SK-N-SH (cell line): ENCODE results near the gene EGFL8. TPM values are rescaled to one million over a fixed set of nuclear protein-coding genes. Genes with fewer than 3 reads are reported as not detected.
A peak's percentile ranks its signal among the peaks of the same experiment; 100 is the strongest.
"Not testable (repeated sequence)": the region's sequence is repeated elsewhere in the genome, so short reads cannot be mapped to it uniquely, and the experiment has no call there.

ENCODE experiments used
- CTCF ChIA-PET: fragments of 300-600, 350-600 bp; formaldehyde crosslinking; extraction: SDS; loops from one replicate; lab custom pipeline; 2021; lab: Yijun Ruan, JAX
- POLR2A ChIA-PET: fragments of 350-600 bp; sonication (Branson Sonifier 250); formaldehyde crosslinking; extraction: SDS; loops from one replicate; lab custom pipeline; 2020; ENCODE audit warnings: antibody characterized with exemption, inconsistent platforms; lab: Yijun Ruan, JAX
- DNase-seq: peaks from one replicate; pipeline ENCODE4 v3.0.0; 2012
- H2AFZ ChIP-seq: fragments of 200-600 bp; sonication (generic); 2 replicates; pipeline ENCODE4 v1.8.1; 2016; ENCODE audit warnings: antibody characterized with exemption, mild to moderate bottlenecking, low read depth
- H3F3A ChIP-seq: fragments of 200-600 bp; sonication (generic); replicated peaks from 2 replicates; pipeline ENCODE3; 2016; ENCODE audit warnings: antibody characterized with exemption, mild to moderate bottlenecking; ENCODE audit not compliant: insufficient read depth
- H3K27ac ChIP-seq, 2 experiments: fragments of 200-500 bp in 1 of 2; fragments of 200-600 bp in 1 of 2; sonication (Bioruptor generic) in 1 of 2; sonication (generic), shearing (Covaris generic) in 1 of 2; 2 replicates each; pipeline versions ENCODE4 v1.5.1 to v1.6.1; 2014 to 2016; ENCODE audit warnings: low read depth in 2 of 2, inconsistent platforms in 1 of 2, low read length in 1 of 2, mild to moderate bottlenecking in 1 of 2, mixed read lengths in 1 of 2
- H3K27me3 ChIP-seq: fragments of 200-600 bp; sonication (generic), shearing (Covaris generic); 2 replicates; pipeline ENCODE4 v1.6.1; 2016; ENCODE audit warnings: mixed run types; ENCODE audit not compliant: insufficient read depth
- H3K36me3 ChIP-seq, 2 experiments: fragments of 200-500 bp in 1 of 2; fragments of 200-600 bp in 1 of 2; sonication (Bioruptor generic) in 1 of 2; sonication (generic) in 1 of 2; replicated peaks in 1 of 2; 2 replicates each; pipeline versions ENCODE3 to v1.5.1; 2014 to 2016; ENCODE audit warnings: low read length in 1 of 2, mild to moderate bottlenecking in 1 of 2; ENCODE audit not compliant: insufficient read depth in 2 of 2, control insufficient read depth in 1 of 2
- H3K4me1 ChIP-seq, 2 experiments: fragments of 200-500 bp in 1 of 2; fragments of 200-600 bp in 1 of 2; sonication (Bioruptor generic) in 1 of 2; sonication (generic), shearing (Covaris generic) in 1 of 2; 2 replicates each; pipeline versions ENCODE4 v1.5.1 to v1.6.1; 2014 to 2016; ENCODE audit warnings: low read depth in 1 of 2, low read length in 1 of 2, mixed run types in 1 of 2; ENCODE audit not compliant: insufficient read depth in 2 of 2, control insufficient read depth in 1 of 2
- H3K4me2 ChIP-seq: fragments of 200-600 bp; sonication (generic), shearing (Covaris generic); 2 replicates; pipeline ENCODE4 v1.6.1; 2017; ENCODE audit warnings: mixed run types
- H3K4me3 ChIP-seq, 2 experiments: fragments of 200-500 bp in 1 of 2; fragments of 200-600 bp in 1 of 2; sonication (Bioruptor generic) in 1 of 2; sonication (generic), shearing (Covaris generic) in 1 of 2; 2 replicates each; pipeline versions ENCODE4 v1.5.1 to v1.8.1; 2014 to 2016; ENCODE audit warnings: low read depth in 2 of 2, inconsistent platforms in 1 of 2, low read length in 1 of 2, mild to moderate bottlenecking in 1 of 2, mixed read lengths in 1 of 2, moderate library complexity in 1 of 2
- H3K79me2 ChIP-seq: fragments of 200-600 bp; sonication (generic); 2 replicates; pipeline ENCODE4 v1.8.1; 2017; ENCODE audit warnings: mild to moderate bottlenecking; ENCODE audit not compliant: insufficient read depth
- H3K9ac ChIP-seq: fragments of 200-600 bp; sonication (generic); 2 replicates; pipeline ENCODE4 v1.6.1; 2017; ENCODE audit warnings: mixed run types
- H3K9me2 ChIP-seq: fragments of 200-600 bp; sonication (generic); 2 replicates; pipeline ENCODE4 v1.6.1; 2017; ENCODE audit warnings: mixed run types
- H3K9me3 ChIP-seq: fragments of 200-600 bp; sonication (generic); 2 replicates; pipeline ENCODE4 v1.6.1; 2017; ENCODE audit warnings: mixed run types, mild to moderate bottlenecking, moderate library complexity
- H4K20me1 ChIP-seq: fragments of 200-600 bp; sonication (generic); 2 replicates; pipeline ENCODE4 v1.6.1; 2017; ENCODE audit warnings: mild to moderate bottlenecking, mixed run types; ENCODE audit not compliant: insufficient read depth
- CHD2 ChIP-seq: fragments of 150-350 bp; IDR thresholded peaks from 2 replicates; pipeline ENCODE4 v1.6.1; 2018; ENCODE audit warnings: low read length; ENCODE audit not compliant: partially characterized antibody
- ELF1 ChIP-seq: IDR thresholded peaks from 2 replicates; pipeline ENCODE4 v1.4.0; 2012
- EP300 ChIP-seq, 2 experiments: IDR thresholded peaks; 2 replicates each; pipeline versions ENCODE4 v1.4.0 to v1.6.1; 2012; ENCODE audit warnings: borderline replicate concordance in 1 of 2, low read depth in 1 of 2, low read length in 1 of 2
- FOXJ3 ChIP-seq: sonication (generic); formaldehyde crosslinking; IDR thresholded peaks from 2 replicates; pipeline ENCODE4 v1.5.1; 2020; ENCODE audit warnings: mild to moderate bottlenecking, missing genetic modification reagents
- FOXM1 ChIP-seq: IDR thresholded peaks from 2 replicates; pipeline ENCODE4 v1.4.0; 2012; ENCODE audit warnings: low read depth, mild to moderate bottlenecking
- GABPA ChIP-seq: IDR thresholded peaks from 2 replicates; pipeline ENCODE4 v1.4.0; 2012; ENCODE audit warnings: low read depth, mild to moderate bottlenecking
- JUND ChIP-seq: IDR thresholded peaks from 2 replicates; pipeline ENCODE4 v1.4.0; 2012
- MXI1 ChIP-seq: IDR thresholded peaks from 2 replicates; pipeline ENCODE4 v1.6.1; 2012; ENCODE audit warnings: mild to moderate bottlenecking, low read depth, low read length, improper control_type of control experiment
- NFIC ChIP-seq: IDR thresholded peaks from 2 replicates; pipeline ENCODE4 v1.4.0; 2012; ENCODE audit warnings: borderline replicate concordance
- POLR2AphosphoS5 ChIP-seq: IDR thresholded peaks from 2 replicates; pipeline ENCODE4 v1.6.1; 2012; ENCODE audit warnings: low read depth, low read length
- RFX5 ChIP-seq: IDR thresholded peaks from 2 replicates; pipeline ENCODE4 v1.6.1; 2012; ENCODE audit warnings: mild to moderate bottlenecking, improper control_type of control experiment, low read length
- SMC3 ChIP-seq: IDR thresholded peaks from 2 replicates; pipeline ENCODE4 v1.6.1; 2012; ENCODE audit warnings: low read depth, low read length, improper control_type of control experiment
- WGBS: methylation state at CpG from one replicate; pipeline ENCODE4 v1.1.6; 2017; ENCODE audit warnings: low lambda C conversion rate; 5-methylcytosine and 5-hydroxymethylcytosine counted together
- polyA plus RNA-seq, 3 experiments: library from polyadenylated mRNA; depleted of rRNA; stranded (reverse); fragments of >200 nt; gene quantifications; 2 replicates each; pipeline ENCODE4 v1.2.3, GENCODE V29; 2012
- TF ChIP-seq, protein P1 (sequence below): IDR thresholded peaks from 2 replicates; pipeline ENCODE4 v1.4.0; 2012; ENCODE audit warnings: low read depth
- TF ChIP-seq, protein P2 (sequence below): IDR thresholded peaks from 2 replicates; pipeline ENCODE4 v1.4.0; 2012; ENCODE audit warnings: low read depth, borderline replicate concordance
- TF ChIP-seq, protein P3 (sequence below): fragments of 150-350 bp; IDR thresholded peaks from 2 replicates; pipeline ENCODE4 v1.6.1; 2017; ENCODE audit warnings: antibody characterized with exemption, low read length, low read depth, borderline replicate concordance
- TF ChIP-seq, protein P4 (sequence below): IDR thresholded peaks from 2 replicates; pipeline ENCODE4 v1.4.0; 2012; ENCODE audit warnings: low read depth, borderline replicate concordance

The EGFL8 gene
- polyA plus RNA-seq, 1 of the 3 experiments (the other 2 are of a cell fraction), result 7.7 TPM

DNA sequence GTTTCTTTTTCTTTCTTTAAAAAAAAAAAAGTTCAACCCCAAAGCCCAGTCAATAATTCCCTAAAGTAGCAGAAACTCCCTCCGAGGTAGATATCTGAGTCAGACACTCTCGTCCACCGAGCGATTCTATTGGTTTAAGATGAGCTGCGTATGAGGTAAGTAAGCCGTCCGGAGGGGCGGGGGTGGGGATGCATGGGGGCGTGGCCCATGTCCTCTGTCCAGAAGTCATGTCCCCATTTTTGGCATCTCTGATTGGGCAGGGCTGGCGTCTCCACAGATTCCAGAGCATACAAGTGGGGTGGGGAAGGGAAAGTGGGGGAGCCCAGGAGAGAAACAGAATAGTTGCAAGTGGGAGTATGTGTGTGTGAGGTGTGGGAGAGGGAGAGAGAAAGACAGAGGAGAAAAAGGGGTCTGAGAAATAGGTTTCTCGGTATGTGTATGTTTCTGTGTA, 21.3 kb downstream of the EGFL8 start:
- H3K9me2 ChIP-seq, H2AFZ ChIP-seq, H3K9ac ChIP-seq, H3K27me3 ChIP-seq, H3K4me2 ChIP-seq, POLR2A ChIA-PET, H3K4me3 ChIP-seq, H4K20me1 ChIP-seq, H3K9me3 ChIP-seq, CTCF ChIA-PET: not testable (repeated sequence)
- peaks cover 16 to 36% of the 10 kb centered on the region in 2 experiments for H3K36me3 ChIP-seq
- H3K27ac ChIP-seq, result peak overlapping the region in 1 of 2 experiments; percentile 53; a peak in 2 of 4 replicates
- WGBS, result 21% methylated on average over 11 of the region's 11 CpGs
- H3K4me1 ChIP-seq, result peaks cover 0 to 12% of the 10 kb centered on the region in 2 experiments; a peak in 1 of 4 replicates
- DNase-seq, result peak; percentile 66
- peaks cover 21% of the 10 kb centered on the region for H3K79me2 ChIP-seq
- peaks cover 20% of the 10 kb centered on the region for H3F3A ChIP-seq

DNA sequence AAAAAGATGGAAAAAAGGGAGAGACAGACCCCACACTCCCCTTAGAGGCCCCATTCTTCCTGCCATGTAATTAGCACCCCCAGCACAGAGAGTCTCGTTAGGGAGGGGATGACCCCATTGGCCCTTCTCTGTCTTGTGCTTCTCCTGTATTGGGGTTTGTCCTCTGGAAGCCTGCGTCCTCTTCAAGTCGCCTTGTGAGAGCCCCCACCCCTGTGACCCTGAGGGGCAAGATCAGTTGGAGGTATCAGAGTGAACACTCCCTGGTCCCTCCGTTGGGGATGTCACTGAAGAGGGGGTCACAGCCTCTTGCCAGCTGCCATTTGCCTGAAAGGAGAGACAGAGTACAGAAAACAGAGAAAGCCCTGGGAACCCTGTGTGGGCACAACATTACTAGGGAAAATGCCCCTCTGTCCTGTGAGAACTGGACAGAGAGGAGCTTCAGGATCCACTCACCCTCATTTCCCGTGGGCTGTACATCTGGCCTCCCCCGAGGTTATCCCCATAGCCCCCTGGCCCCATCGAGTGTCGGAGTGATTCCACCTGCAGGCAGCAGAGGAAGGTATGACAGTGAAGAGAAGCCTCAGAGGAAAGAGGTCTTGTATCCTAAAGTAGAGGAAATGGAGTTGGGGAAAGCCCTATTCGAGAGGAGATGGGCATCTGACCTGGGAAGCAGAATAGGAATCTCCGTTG, 21.9 kb downstream of the EGFL8 start:
- H3K9me3 ChIP-seq, H3K9ac ChIP-seq, POLR2A ChIA-PET, DNase-seq, H4K20me1 ChIP-seq, H3K27me3 ChIP-seq, H3K4me2 ChIP-seq, H2AFZ ChIP-seq, H3K9me2 ChIP-seq, H3K4me3 ChIP-seq: not testable (repeated sequence)
- peaks cover 0 to 18% of the 10 kb centered on the region in 2 experiments; a peak in 1 of 4 replicates for H3K4me1 ChIP-seq
- peaks cover 10 to 32% of the 10 kb centered on the region in 2 experiments for H3K36me3 ChIP-seq
- CTCF ChIA-PET, result interaction anchor here (1.2 kb wide), 1 partner anchor 67 kb away, joined by 3 read pairs; no protein-coding TSS in a partner anchor
- 78% methylated on average over 10 of the region's 10 CpGs for WGBS
- peaks cover 21% of the 10 kb centered on the region for H3K79me2 ChIP-seq
- peaks cover 20% of the 10 kb centered on the region for H3F3A ChIP-seq
- peak overlapping the region in 1 of 2 experiments; percentile 53; a peak in 1 of 4 replicates for H3K27ac ChIP-seq

DNA sequence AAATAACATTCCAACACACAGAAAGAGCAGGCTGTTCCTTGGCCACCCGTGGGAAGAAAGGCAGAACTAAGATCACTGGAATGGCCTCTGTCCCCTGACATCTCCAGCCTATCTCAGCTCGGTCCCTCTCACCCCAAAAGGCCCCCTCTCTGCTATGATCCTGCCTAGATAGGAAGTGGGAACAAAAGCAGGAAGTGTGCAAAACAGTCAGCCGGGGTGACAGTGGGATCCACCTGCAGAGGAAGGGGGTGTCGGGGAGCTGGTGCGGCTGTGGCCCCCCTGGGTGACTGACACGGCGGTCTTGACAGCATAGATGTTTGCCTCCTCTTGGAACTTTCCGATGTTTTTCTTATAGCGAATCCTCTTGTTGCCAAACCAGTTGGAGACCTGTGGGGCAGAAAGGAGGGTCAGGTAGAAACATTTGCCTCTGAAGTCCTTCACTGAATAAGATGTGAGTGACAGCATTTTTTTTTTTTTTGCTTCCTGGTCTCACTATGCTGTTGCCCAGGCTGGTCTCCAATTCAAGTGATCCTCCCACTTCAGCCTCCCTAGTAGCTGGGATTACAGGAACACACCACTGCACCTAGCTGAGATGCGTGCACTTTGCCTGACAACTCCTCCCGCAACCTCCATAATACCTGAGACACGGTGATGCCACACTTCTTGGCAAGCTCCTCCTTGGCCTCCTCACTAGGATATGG, 22.8 kb downstream of the EGFL8 start:
- H3K4me2 ChIP-seq, result no peak overlapping the region
- H3K27me3 ChIP-seq, result no peaks in the 10 kb centered on the region
- no peaks in the 10 kb centered on the region for H3K9me3 ChIP-seq
- no peak overlapping the region for H2AFZ ChIP-seq
- 90% methylated on average over 12 of the region's 12 CpGs for WGBS
- no peak overlapping the region for H3K4me3 ChIP-seq
- peak overlapping the region in 1 of 2 experiments; percentile 53; a peak in 1 of 4 replicates for H3K27ac ChIP-seq
- H3F3A ChIP-seq, result peaks cover 20% of the 10 kb centered on the region
- peaks cover 8 to 31% of the 10 kb centered on the region in 2 experiments for H3K36me3 ChIP-seq
- H4K20me1 ChIP-seq, result no peaks in the 10 kb centered on the region
- peaks cover 21% of the 10 kb centered on the region for H3K79me2 ChIP-seq
- ChIA-PET CTCF (interaction anchor here (1.2 kb wide), 1 partner anchor 68 kb away, joined by 3 read pairs; no protein-coding TSS in a partner anchor), POLR2A (no interaction called here)
- H3K9me2 ChIP-seq, result no peaks in the 10 kb centered on the region
- peaks cover 0 to 20% of the 10 kb centered on the region in 2 experiments; a peak in 1 of 4 replicates for H3K4me1 ChIP-seq
- DNase-seq, result no peak
- H3K9ac ChIP-seq, result no peak overlapping the region
- TF ChIP-seq, protein P1, sequence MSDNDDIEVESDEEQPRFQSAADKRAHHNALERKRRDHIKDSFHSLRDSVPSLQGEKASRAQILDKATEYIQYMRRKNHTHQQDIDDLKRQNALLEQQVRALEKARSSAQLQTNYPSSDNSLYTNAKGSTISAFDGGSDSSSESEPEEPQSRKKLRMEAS, result no peak
- TF ChIP-seq, protein P2, sequence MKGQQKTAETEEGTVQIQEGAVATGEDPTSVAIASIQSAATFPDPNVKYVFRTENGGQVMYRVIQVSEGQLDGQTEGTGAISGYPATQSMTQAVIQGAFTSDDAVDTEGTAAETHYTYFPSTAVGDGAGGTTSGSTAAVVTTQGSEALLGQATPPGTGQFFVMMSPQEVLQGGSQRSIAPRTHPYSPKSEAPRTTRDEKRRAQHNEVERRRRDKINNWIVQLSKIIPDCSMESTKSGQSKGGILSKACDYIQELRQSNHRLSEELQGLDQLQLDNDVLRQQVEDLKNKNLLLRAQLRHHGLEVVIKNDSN, result no peak
- TF ChIP-seq EP300 (IDR thresholded peaks at IDR 0.05; ENCODE audit: borderline replicate concordance in 1 of 2, low read depth in 1 of 2, low read length in 1 of 2), result no peak
- TF ChIP-seq FOXJ3 (CRISPR knock-in tag), result no peak
- no peak for TF ChIP-seq SMC3
- TF ChIP-seq, protein P3, sequence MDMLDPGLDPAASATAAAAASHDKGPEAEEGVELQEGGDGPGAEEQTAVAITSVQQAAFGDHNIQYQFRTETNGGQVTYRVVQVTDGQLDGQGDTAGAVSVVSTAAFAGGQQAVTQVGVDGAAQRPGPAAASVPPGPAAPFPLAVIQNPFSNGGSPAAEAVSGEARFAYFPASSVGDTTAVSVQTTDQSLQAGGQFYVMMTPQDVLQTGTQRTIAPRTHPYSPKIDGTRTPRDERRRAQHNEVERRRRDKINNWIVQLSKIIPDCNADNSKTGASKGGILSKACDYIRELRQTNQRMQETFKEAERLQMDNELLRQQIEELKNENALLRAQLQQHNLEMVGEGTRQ, result no peak
- TF ChIP-seq FOXM1, result no peak
- no peak for TF ChIP-seq POLR2AphosphoS5
- TF ChIP-seq RFX5, result no peak
- no peak for TF ChIP-seq ELF1
- TF ChIP-seq CHD2, result no peak
- TF ChIP-seq NFIC, result no peak
- no peak for TF ChIP-seq MXI1
- no peak for TF ChIP-seq GABPA
- no peak for TF ChIP-seq JUND
- TF ChIP-seq, protein P4, sequence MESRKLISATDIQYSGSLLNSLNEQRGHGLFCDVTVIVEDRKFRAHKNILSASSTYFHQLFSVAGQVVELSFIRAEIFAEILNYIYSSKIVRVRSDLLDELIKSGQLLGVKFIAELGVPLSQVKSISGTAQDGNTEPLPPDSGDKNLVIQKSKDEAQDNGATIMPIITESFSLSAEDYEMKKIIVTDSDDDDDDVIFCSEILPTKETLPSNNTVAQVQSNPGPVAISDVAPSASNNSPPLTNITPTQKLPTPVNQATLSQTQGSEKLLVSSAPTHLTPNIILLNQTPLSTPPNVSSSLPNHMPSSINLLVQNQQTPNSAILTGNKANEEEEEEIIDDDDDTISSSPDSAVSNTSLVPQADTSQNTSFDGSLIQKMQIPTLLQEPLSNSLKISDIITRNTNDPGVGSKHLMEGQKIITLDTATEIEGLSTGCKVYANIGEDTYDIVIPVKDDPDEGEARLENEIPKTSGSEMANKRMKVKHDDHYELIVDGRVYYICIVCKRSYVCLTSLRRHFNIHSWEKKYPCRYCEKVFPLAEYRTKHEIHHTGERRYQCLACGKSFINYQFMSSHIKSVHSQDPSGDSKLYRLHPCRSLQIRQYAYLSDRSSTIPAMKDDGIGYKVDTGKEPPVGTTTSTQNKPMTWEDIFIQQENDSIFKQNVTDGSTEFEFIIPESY, result no peak
